HG03175 (cell line): ENCODE measurements around the gene SUCO.
A peak's percentile ranks its signal among the peaks of the same experiment; 100 is the strongest.
"Not testable (repeated sequence)": the region's sequence is repeated elsewhere in the genome, so short reads cannot be mapped to it uniquely, and the experiment has no call there.

Source experiments
- ATAC-seq: cut with Tn5 transposase; IDR thresholded peaks from one replicate; pipeline ENCODE4 v1.9.1; 2021; ENCODE audit warnings: mild to moderate bottlenecking, moderate library complexity; ENCODE audit not compliant: unreplicated experiment

The SUCO gene

DNA sequence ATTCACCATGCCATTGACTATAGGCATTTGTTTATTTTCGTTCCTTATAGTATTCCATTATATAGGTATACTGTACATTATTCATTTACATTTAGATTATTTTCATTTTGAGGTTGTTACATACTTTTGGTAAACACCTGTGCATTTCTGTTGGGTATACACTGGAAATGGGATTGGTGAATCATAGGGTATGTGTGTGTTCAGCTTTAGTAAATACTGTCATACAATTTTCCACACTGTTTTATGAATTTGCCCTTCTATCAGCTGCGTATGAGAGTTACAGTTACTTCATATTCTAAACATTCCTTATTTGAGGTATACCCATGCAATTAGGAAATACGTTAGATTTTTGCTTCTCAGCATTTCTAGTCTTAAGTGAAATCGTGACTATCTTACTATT lies 70.9 kb downstream of the SUCO start:
- no peak for ATAC-seq

DNA sequence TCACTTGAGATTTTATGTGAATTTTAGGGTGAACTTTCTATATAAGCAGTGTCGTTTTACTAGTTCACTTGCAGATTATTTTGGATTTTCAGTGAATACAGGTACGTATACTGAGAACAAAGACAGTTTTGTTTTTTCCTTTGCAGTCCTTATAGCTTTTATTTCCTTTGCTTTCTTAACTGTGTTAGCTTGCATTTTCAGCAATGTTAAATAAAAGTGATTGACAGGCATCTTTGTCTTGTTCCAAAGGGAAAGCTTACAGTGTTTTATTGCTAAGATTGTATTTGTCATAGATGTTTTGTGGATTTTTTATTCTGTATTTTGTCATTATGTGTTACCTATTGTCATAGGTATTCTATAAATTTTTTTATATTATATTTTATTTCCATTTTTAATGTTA lies 72.7 kb downstream of the SUCO start:
- no peak for ATAC-seq

DNA sequence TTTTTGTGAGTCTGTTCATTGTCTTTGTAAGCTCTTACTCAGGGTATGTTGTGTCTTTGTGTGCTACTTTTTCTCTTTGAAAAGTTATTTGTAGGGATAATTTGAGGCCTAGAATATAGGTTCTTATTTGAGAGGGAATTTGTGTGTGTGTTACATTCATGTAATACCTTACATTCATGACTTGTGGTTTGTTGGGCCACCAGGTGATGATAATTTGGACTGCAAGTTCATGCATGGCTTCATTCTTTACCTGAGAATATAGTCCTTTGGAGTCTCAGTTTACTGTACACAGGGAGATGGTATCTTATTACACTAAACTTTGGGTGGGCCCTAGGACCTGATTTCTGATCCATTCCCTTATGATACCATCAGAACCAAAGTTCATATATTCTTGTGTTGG lies 74.2 kb downstream of the SUCO start:
- ATAC-seq, result no peak

DNA sequence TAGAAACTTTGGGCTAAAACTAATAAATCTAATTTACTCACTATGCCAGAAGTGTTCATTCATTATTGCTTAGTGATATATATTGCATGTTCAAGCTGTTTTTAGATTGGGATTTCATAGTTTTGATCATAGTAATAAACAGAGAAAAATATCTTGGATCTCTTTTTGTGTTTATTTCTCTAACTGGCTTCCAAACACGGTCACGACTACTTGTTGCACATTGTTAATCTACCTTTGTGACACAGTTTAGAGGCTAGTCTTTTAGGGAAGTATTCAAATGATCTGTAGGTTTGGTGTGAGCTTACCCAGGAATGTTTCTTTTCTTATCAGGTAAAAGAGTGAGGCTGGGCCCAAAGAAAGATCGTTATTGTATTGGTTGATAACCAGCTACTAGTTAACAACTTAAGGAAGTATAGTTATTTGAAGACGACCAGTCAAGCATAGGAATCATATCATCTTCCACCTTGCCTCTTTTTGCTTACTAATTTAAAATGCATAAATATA lies 75.2 kb downstream of the SUCO start:
- no peak for ATAC-seq

DNA sequence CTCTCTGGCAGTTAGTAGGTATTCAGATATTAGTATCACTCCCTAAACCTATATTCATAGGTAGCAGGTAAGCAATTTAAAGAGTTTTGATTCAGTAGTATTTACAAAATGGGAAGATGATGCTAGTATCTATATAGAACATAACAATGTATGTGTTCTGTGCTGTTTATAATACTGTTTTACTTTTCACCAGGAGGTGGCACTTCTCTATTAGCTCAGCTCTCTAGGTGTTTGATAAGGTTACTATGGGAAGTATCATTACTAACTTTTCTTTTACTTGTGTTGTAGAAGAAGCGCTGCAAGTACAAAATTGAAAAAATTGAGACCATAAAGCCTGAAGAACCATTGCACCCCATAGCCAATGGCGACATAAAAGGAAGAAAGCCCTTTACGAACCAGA lies 76.6 kb downstream of the SUCO start:
- ATAC-seq, result no peak

DNA sequence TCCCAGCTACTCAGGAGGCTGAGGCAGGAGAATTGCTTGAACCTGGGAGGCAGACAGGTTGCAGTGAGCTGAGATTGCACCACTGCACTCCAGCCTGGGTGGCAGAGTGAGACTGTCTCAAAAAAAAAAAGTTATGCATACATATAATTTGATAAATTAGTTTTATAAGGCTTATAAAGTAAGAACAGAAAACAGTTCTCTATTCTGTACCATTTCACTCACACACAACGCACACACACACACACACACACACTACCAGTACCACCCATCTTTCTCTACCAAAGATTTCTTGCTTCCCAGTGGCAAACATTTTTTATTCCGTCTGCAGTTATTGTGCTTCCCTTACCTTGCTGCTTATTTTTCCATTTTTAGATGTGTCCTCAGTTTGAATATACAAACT lies 79.5 kb downstream of the SUCO start:
- ATAC-seq, result no peak

DNA sequence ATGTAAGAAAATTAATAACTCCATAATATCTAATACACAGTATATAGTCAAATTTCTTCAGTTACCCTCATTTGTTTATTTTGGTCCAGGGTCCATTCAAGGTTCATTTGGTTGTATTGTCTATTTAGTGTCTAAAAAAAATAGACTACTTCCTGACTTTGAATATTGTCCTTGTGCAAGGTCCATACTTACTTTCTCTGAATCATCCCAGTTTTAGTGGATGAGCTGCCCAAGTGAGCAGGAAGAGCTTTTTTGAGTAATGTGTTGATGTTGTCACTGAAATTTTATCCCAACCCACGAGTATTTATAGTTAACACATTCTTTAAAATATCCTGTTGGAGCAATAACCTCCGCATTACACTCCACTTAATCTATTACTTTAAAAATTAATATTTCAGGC lies 80.3 kb downstream of the SUCO start:
- no peak for ATAC-seq

DNA sequence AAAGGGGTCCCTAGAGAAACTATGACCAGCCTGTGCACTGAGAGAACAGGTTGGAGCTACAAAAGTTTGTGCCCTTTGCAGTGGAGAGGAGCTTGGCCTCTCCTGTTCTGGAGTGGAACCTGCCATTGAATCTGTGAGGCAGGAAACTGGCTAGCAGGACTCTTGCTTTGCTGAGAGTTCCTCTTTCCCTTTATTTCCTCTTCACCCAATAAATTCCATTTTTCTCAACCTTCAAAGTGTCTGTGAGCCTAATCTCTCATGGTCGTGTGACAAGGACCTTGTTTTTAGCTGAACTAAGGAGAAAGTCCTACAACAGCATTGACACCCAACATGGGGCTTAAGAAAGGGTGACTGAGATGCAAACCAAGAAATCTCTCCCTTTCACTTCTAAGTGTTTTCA lies 83.2 kb downstream of the SUCO start:
- ATAC-seq, result no peak

DNA sequence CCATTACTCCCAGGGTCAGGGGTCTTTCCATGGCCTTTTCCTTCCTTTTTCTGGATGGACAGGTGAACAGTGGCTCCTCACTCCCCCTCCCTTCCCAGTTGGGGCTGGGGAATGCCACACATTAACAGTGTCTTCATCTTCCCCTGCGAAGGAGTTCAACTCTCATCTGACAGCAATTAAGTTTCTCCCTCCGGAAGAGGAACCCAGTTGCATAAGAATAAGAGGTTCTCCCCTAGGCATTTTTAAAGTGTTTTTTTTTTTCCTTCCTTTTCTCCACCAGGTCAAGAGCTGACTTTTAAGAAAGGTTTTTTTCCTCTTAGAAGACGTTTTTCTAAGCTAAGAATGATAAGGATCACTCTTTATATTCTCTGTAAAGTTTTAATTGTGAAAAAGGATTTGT lies 83.7 kb downstream of the SUCO start:
- no peak for ATAC-seq

DNA sequence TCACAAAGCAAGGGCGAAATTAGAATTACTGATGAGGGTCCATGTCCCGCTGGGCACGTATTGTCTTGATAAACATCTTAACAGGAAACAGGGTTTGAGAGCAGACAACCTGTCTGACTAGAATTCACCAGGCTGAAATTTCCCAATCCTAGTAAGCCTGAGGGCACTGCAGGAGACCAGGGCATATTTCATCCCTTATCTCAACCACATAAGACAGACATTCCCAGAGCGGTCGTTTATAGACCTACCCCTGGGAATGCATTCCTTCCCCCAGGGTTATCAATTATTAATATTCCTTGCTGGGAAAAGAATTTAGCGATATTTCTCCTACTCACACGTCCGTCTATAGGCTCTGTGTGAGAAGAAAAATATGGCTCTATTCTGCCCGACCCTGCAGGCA lies 87.7 kb downstream of the SUCO start:
- ATAC-seq, result not testable (repeated sequence)

DNA sequence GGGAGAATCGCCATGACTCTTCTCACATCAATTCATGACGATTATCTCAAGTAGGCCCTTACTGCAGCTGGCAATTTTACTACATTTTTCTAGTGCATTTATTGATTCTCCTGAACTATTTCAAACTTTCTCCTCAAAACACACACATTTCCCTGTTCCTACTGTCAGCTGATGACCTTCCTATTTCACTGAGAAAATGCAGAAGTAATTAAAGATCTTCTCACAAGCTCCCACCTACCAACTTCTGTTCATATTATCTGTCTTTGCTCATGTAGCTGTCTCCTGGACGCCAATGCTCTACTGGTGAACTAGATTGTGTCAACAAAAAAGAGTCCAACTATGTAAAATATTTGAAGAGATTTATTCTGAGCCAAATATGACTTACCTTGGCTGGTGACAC lies 89.6 kb downstream of the SUCO start:
- no peak for ATAC-seq

DNA sequence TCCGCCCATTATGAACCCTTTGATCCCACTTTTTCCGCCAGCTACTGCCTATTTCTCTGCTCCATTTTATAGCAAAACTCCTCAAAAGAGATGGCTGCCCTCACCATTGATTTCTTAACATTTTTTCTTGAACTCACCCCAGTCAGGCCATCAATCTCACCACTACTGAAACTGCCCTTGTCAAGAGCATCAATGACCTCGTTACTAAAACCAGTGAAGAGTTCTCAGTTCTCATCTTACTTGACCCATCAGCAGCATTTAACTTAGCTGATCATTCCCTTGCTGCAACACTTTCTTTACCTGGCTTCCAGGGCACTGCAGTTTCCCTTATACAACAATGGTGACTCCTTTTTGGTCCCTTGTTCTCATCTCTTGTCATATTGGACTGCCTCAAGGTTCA lies 90.8 kb downstream of the SUCO start:
- no peak for ATAC-seq

DNA sequence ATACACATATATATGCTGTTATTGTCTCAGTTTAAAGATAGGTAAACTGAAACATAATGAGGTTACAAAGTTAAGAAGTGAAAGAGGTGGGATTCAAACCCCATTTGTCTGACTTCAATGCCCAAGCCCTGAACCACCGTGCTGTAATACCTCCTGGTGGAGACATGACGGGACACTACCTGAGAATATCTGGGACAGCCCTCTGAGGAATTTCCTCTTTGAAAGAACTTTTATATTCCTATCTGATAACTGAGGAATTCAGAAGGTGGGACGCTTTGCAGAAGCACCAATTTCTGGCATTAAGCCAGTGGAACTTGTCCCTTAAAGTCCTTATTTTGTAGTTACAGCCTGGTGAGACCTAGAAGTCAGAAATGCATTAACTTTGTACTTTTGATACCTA lies 93.9 kb downstream of the SUCO start:
- no peak for ATAC-seq

DNA sequence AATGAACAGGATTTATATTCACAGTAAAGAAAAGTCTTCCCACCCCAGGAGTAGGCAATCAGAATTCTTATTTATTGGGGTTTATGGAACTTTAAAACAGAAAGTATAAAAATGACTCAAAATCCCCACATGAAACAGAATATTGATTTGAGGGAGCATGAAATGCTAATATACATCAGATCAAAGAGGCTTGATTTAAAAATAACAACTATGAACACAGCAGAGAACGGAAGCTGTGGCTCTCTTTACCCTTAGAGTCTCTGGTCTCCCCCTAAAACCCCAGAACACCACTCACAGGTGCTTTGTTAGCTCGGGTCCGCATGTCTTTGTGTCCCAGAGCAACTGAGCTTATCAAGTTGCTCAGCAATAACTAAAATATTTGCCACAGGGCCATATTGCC lies 94.8 kb downstream of the SUCO start:
- ATAC-seq, result no peak

DNA sequence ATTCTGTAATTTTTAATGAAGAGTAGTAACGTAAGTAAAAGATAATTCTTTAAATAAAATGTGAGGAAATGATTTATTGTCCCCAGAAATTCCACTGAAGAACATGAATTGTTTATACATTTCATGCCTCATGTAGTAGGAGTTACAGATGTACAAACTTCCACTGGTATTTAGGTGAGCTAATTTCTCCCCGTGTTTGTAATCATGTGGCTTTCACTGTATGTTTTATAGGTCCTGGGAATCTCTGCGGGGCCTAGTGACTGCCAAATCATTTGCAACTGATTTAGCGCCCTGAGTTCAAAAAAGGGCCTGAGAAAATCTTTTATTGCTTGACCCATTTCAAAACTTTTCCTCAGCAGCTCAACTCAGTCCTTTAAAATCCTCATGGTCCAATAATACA lies 95.5 kb downstream of the SUCO start:
- ATAC-seq, result no peak

DNA sequence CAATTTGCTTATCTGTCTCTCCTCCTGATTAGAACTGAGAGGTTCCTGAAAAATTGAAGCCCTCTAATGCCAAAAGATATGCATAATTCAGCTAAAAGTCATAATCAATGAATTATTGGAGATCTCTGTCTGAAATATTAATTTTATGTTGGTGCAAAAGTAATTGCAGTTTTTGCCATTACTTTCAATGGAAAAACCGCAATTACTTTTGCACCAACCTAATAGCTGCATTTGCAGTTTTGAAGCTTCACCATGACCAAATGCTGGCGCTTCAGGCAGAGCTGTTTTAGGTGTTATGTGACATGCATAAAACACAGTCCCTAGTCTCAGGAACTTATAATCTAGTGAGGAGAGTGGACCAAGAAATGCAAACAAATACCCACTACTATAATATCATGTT lies 96.2 kb downstream of the SUCO start:
- ATAC-seq, result no peak

DNA sequence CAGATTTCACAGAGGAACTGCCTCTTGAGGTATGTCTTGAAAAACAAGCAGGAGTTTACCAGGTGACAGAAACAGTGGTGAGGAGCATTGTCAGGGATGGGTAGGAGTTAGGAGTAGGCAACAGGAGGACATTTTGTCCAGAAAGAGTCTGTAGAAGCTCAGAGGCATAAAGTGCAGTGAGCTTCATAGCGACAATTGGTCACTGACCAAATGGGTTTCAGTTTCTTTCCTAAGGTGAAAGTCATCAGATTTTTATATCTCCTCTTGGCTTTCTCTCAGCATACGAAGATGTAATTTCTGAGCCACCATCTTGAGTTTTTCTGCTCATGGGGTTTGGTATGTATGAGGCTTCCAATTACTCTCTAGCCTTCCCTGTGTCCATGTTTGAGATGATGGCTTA lies 96.7 kb downstream of the SUCO start:
- no peak for ATAC-seq

DNA sequence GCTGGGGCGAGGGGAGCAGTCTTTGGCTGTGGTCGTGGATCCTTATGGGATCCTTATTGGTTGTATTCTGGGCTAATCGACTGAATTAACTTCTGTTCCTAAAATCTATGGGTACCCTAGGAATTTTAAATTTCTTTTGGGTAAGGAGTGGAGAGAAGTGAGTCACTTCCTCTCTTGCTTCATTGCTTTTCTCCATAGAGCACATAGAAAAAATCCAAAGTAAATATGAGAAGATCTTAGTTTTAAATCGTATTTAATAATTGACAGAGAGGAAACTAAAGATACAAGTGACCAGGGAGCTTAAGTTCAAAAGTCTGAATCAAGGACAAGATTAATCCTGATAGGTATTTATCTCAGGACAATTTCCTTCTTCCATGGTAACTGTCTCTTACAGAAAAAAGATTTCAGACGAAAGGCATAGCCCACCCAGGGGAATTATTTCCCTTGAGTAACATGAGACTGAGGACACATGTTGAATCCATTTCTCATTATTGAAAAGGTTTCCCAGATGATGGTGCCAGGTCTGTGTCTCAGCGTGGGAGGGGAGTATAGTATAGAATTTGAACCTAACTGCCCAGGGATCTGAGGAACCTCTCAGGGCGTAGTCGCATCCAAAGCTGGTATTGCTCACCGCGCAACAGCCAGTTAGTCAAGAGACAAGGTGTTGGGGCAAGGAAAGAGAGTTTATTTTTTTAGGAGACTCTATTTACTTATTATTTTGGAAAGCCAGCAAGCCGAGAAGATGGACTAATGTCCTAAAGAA lies 97.3 kb downstream of the SUCO start:
- no peak for ATAC-seq

DNA sequence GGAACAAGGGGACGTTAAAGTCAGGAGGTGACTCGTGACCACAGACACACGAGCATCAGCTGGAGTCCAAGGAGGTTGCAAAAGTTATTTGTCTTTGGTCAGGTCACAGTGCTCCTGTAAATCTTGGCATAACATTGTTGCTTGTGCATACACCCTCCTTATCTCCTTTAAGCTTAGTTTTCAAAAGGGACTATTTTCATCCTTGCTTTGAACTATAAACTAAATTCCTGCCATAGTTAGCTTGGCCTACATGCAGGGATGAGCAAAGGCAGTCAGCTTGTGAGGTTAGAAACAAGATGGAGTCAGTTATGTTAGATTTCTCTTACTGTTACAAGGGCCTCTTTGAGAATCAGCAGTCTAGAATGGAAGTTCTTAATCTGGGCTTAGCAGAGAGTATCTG lies 97.9 kb downstream of the SUCO start:
- no peak for ATAC-seq

DNA sequence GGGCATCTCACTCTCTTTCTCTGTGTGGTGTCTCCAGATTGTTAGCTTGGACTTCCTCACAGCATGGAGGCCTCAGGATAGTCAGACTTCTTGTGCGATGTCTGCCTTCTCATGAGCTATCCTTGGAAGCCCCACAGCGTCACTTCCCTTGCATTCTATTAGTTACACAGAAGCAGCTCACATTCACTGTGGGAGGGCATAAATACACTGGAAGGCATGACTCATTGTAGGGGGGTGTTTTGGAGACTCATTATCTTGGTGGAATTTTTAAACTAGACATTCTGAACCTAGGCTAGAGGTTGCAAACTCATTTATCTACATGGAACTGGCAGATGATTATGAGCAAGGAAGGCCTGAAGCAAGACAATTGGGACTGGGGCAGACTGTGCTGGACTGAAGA lies 104.6 kb downstream of the SUCO start:
- no peak for ATAC-seq

DNA sequence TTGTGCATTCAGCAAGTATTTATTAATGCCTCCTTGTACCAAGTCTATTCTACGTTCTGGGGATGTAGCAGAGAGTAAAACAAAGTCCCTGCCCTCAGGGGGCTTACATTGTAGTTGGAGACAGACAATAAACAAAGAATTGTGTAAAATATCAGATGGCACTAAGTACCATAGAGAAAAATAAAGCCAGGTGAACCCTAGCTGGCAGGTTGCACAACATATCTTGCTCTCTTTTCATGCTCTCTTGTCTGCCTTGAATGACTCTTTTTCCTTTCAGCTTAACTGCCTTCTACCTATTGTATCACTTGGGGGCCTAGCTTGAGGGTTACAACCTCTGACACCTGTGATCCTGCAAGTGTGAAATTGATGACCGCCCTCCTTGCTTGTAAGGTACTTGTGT lies 105.3 kb downstream of the SUCO start:
- ATAC-seq, result no peak

DNA sequence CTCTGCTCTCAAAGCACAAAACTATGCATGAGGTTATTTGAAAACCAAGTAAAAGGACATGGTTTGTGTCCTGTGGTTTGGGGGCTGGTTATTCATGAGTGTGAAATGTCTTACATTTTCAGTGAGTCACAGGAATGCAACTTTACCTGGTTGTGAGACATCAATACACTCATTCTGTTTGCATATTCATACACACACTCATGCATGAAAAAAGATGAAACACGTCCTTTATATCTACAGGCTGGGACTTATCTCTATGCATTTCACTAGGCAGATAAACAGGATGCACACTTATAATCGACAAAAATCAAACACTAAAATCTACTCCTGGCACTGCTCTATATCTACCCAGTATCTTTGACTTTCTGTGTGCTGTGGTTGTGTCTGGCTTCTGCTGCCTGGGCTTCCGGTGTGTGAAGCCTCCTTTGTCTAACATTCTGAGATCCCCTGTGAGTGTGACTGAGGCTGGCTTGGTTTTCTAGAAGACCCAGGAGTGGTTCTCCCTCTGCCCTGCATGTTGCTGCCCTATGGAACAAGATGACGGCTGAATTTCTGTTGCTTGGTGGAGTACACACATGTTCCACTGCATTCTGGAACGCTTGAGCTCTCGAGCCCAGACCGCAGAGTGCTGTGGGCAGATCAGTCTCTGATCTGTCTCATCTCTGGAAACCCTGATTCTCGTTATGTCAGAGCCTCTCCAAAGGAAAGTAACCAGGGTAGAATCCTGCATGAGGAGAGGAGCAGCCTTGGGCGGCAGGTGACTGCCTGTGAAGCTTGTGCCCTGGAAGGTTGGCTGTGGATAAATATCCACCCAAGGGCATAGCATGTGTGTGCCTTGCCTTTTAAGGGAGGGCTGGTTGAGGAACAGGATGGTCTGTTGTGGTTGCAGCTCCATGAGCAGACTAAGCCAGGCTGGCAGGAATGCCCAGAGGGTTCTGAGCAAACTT lies 106.2 kb downstream of the SUCO start:
- ATAC-seq, result peak; percentile 67
